ENCODE data around the gene PRRT2. TPM values are rescaled to one million over a fixed set of nuclear protein-coding genes. Genes with fewer than 3 reads are reported as not detected.

PRRT2 gene
- total and polyA plus RNA-seq, 2 experiments from 2014 or later = 7.0 to 11.1 TPM

GRCh38 chr16:29849505-29849904 is 37.5 kb downstream of the PRRT2 start:
- Histone ChIP-seq H2AFZ (no peak overlapping the region), H4K20me1 (ENCODE audit: insufficient read depth, poor library complexity, severe bottlenecking) (no peaks in the 10 kb centered on the region), H3K36me3 (replicated peaks; ENCODE audit: insufficient read depth, low read depth) (no peaks in the 10 kb centered on the region), H3K9me2 (replicated peaks; ENCODE audit: insufficient read depth) (no peaks in the 10 kb centered on the region), H3K4me1 (ENCODE audit: insufficient read depth) (no peaks in the 10 kb centered on the region), H3K4me3 (no peak overlapping the region), H3K27ac (no peak overlapping the region), H3K79me2 (no peaks in the 10 kb centered on the region), H3K4me2 (no peak overlapping the region), H3K27me3 (no peaks in the 10 kb centered on the region), H3K9me3 (ENCODE audit: low read depth) (no peaks in the 10 kb centered on the region)
- TF ChIP-seq EZH2phosphoT487 (IDR thresholded peaks at IDR 0.05; ENCODE audit: low read depth, severe bottlenecking, unreplicated experiment) = no peak
- no peak for TF ChIP-seq CTCF (IDR thresholded peaks at IDR 0.05; ENCODE audit: poor library complexity)
- no peak for TF ChIP-seq EZH2 (IDR thresholded peaks at IDR 0.05; ENCODE audit: borderline replicate concordance)
- DNase-seq (ENCODE audit: low spot score) = peak; percentile 61
- WGBS (ENCODE audit: low lambda C conversion rate, missing lambda C conversion rate) = 53% methylated on average over 5 of the region's 5 CpGs

GRCh38 chr16:29850998-29851397 is 39.0 kb downstream of the PRRT2 start:
- Histone ChIP-seq H3K27me3 (no peaks in the 10 kb centered on the region), H3K9me2 (replicated peaks; ENCODE audit: insufficient read depth) (no peaks in the 10 kb centered on the region), H4K20me1 (ENCODE audit: insufficient read depth, poor library complexity, severe bottlenecking) (no peaks in the 10 kb centered on the region), H3K27ac (no peak overlapping the region), H3K36me3 (replicated peaks; ENCODE audit: insufficient read depth, low read depth) (no peaks in the 10 kb centered on the region), H3K4me1 (ENCODE audit: insufficient read depth) (peaks cover 1% of the 10 kb centered on the region), H3K4me2 (no peak overlapping the region), H3K9me3 (ENCODE audit: low read depth) (no peaks in the 10 kb centered on the region), H3K4me3 (no peak overlapping the region), H2AFZ (no peak overlapping the region), H3K79me2 (no peaks in the 10 kb centered on the region)
- DNase-seq (ENCODE audit: low spot score) = no peak
- TF ChIP-seq EZH2phosphoT487 (IDR thresholded peaks at IDR 0.05; ENCODE audit: low read depth, severe bottlenecking, unreplicated experiment) (no peak), EZH2 (IDR thresholded peaks at IDR 0.05; ENCODE audit: borderline replicate concordance) (no peak)
- 88% methylated on average over 3 of the region's 3 CpGs for WGBS (ENCODE audit: low lambda C conversion rate, missing lambda C conversion rate)

GRCh38 chr16:29852654-29853053 is 40.7 kb downstream of the PRRT2 start:
- Histone ChIP-seq H3K79me2 (no peaks in the 10 kb centered on the region), H3K36me3 (replicated peaks; ENCODE audit: insufficient read depth, low read depth) (no peaks in the 10 kb centered on the region), H4K20me1 (ENCODE audit: insufficient read depth, poor library complexity, severe bottlenecking) (no peaks in the 10 kb centered on the region), H2AFZ (no peak overlapping the region), H3K4me2 (no peak overlapping the region), H3K4me3 (no peak overlapping the region), H3K9me3 (ENCODE audit: low read depth) (no peaks in the 10 kb centered on the region), H3K27me3 (no peaks in the 10 kb centered on the region), H3K9me2 (replicated peaks; ENCODE audit: insufficient read depth) (no peaks in the 10 kb centered on the region), H3K4me1 (ENCODE audit: insufficient read depth) (peaks cover 6% of the 10 kb centered on the region), H3K27ac (no peak overlapping the region)
- DNase-seq (ENCODE audit: low spot score) = no peak
- WGBS (ENCODE audit: low lambda C conversion rate, missing lambda C conversion rate) = 74% methylated on average over 7 of the region's 7 CpGs
- TF ChIP-seq CTCF (IDR thresholded peaks at IDR 0.05; ENCODE audit: poor library complexity) (no peak), EZH2 (IDR thresholded peaks at IDR 0.05; ENCODE audit: borderline replicate concordance) (no peak), EZH2phosphoT487 (IDR thresholded peaks at IDR 0.05; ENCODE audit: low read depth, severe bottlenecking, unreplicated experiment) (no peak)

GRCh38 chr16:29854520-29855100 is 42.6 kb downstream of the PRRT2 start:
- H3K27me3 ChIP-seq = no peaks in the 10 kb centered on the region
- H4K20me1 ChIP-seq (ENCODE audit: insufficient read depth, poor library complexity, severe bottlenecking) = no peaks in the 10 kb centered on the region
- peaks cover 6% of the 10 kb centered on the region for H3K4me1 ChIP-seq (ENCODE audit: insufficient read depth)
- H3K27ac ChIP-seq = no peak overlapping the region
- WGBS (ENCODE audit: low lambda C conversion rate, missing lambda C conversion rate) = 93% methylated on average over 5 of the region's 5 CpGs
- no peaks in the 10 kb centered on the region for H3K36me3 ChIP-seq (replicated peaks; ENCODE audit: insufficient read depth, low read depth)
- no peak overlapping the region for H2AFZ ChIP-seq
- no peaks in the 10 kb centered on the region for H3K79me2 ChIP-seq
- no peak for TF ChIP-seq EZH2 (IDR thresholded peaks at IDR 0.05; ENCODE audit: borderline replicate concordance)
- TF ChIP-seq CTCF (IDR thresholded peaks at IDR 0.05; ENCODE audit: poor library complexity) = no peak
- TF ChIP-seq EZH2phosphoT487 (IDR thresholded peaks at IDR 0.05; ENCODE audit: low read depth, severe bottlenecking, unreplicated experiment) = no peak
- no peak overlapping the region for H3K4me2 ChIP-seq
- H3K9me3 ChIP-seq (ENCODE audit: low read depth) = no peaks in the 10 kb centered on the region
- no peak overlapping the region for H3K4me3 ChIP-seq
- no peaks in the 10 kb centered on the region for H3K9me2 ChIP-seq (replicated peaks; ENCODE audit: insufficient read depth)
- no peak for DNase-seq (ENCODE audit: low spot score)
